ENCODE data around the gene LRFN5.

DNA sequence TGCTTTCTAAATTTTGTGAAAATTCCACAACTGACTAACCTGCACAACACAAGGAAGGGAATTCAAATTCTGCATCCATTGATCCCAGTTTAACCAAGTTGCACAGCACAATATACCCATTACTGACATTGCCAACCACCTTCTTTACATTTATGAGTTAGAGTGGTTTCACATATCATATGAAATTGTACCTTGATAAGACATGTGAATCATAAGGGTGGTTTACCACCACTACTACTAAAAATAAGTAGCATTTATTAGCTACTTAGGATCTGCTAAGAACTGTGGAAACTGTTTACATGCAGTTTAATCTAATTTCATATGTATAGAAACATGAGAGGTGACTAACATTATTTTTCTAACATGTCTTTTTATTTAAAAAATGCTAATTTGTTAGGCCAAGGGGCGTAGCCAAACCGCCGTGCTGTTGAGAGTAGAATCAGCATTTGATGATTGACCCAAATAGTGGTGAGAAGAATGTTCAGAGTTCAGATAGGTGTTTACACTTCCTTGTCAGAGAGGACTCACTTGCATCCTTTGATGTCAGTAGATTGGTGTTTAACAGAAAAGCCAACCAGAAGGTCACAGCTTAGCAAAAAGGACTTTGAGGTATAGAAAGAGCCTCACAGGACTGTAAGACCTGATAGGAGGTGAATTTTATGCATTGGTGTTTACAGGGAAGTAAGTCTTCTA lies 56.2 kb downstream of the LRFN5 start:
- TF ChIP-seq CTCF (IDR thresholded peaks at IDR 0.05) (no peak), MAX (IDR thresholded peaks at IDR 0.05; ENCODE audit: low read depth) (no peak), ZBTB33 (IDR thresholded peaks at IDR 0.05; ENCODE audit: borderline replicate concordance, low read depth) (no peak), POLR2AphosphoS5 (IDR thresholded peaks at IDR 0.05; ENCODE audit: low read depth, low read length) (no peak), GABPA (IDR thresholded peaks at IDR 0.05; ENCODE audit: low read depth) (no peak), CHD2 (IDR thresholded peaks at IDR 0.05; ENCODE audit: low read length, partially characterized antibody) (no peak), RCOR1 (IDR thresholded peaks at IDR 0.05; ENCODE audit: low read length) (no peak), EP300 (IDR thresholded peaks at IDR 0.05; ENCODE audit: borderline replicate concordance in 1 of 2, low read depth in 1 of 2, low read length in 1 of 2) (no peak), RXRA (IDR thresholded peaks at IDR 0.05; ENCODE audit: borderline replicate concordance, low read depth) (no peak), YY1 (IDR thresholded peaks at IDR 0.05; ENCODE audit: low read depth) (no peak)
- TF ChIP-seq, protein P1, sequence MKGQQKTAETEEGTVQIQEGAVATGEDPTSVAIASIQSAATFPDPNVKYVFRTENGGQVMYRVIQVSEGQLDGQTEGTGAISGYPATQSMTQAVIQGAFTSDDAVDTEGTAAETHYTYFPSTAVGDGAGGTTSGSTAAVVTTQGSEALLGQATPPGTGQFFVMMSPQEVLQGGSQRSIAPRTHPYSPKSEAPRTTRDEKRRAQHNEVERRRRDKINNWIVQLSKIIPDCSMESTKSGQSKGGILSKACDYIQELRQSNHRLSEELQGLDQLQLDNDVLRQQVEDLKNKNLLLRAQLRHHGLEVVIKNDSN (IDR thresholded peaks at IDR 0.05; ENCODE audit: borderline replicate concordance, low read depth) = no peak

All from SK-N-SH (cell line).